Measurements from ENCODE around the gene PLXNA4. TPM values are rescaled to one million over a fixed set of nuclear protein-coding genes. Genes with fewer than 3 reads are reported as not detected.

The PLXNA4 gene
- total RNA-seq, 4 donors from 2014 or later, result 0.31 to 0.66 (median 0.43) TPM

GRCh38 chr7:132130497-132130896, 445.8 kb downstream of the PLXNA4 start:
- H3K27ac ChIP-seq, result no peak overlapping the region
- intact Hi-C loops (cut with DNase I; ENCODE audit: low total_unique reads), result no loop called here
- no peaks in the 10 kb centered on the region for H3K36me3 ChIP-seq
- DNase-seq (no peak), ATAC-seq (no peak)
- in situ Hi-C loops (cut with MboI; ENCODE audit: low sequenced_read_pairs in 4 of 4), result no loop called here
- no peaks in the 10 kb centered on the region for H3K27me3 ChIP-seq
- no peaks in the 10 kb centered on the region for H3K9me3 ChIP-seq
- TF ChIP-seq CTCF (IDR thresholded peaks at IDR 0.05 in 4 of 5, conservative IDR thresholded peaks at IDR 0.05 in 1 of 5) (no peak), POLR2A (IDR thresholded peaks at IDR 0.05) (no peak)
- H3K4me1 ChIP-seq, result peaks cover 0 to 2% of the 10 kb centered on the region in 2 donors
- H3K4me3 ChIP-seq, result no peak overlapping the region

GRCh38 chr7:132125872-132126595, 450.2 kb downstream of the PLXNA4 start:
- ATAC-seq (no peak), DNase-seq (no peak)
- H3K27ac ChIP-seq, result no peak overlapping the region
- in situ Hi-C loops (cut with MboI; ENCODE audit: low sequenced_read_pairs in 4 of 4) (no loop called here), intact Hi-C loops (cut with DNase I; ENCODE audit: low total_unique reads) (no loop called here)
- no peaks in the 10 kb centered on the region for H3K4me1 ChIP-seq
- H3K9me3 ChIP-seq, result no peaks in the 10 kb centered on the region
- H3K27me3 ChIP-seq, result no peaks in the 10 kb centered on the region
- H3K4me3 ChIP-seq, result no peak overlapping the region
- TF ChIP-seq CTCF (IDR thresholded peaks at IDR 0.05 in 4 of 5, conservative IDR thresholded peaks at IDR 0.05 in 1 of 5), result no peak
- TF ChIP-seq POLR2A (IDR thresholded peaks at IDR 0.05), result no peak
- H3K36me3 ChIP-seq, result no peaks in the 10 kb centered on the region

- Histone ChIP-seq H3K27ac (no peak overlapping the region), H3K27me3 (no peaks in the 10 kb centered on the region), H3K9me3 (no peaks in the 10 kb centered on the region), H3K4me1 (no peaks in the 10 kb centered on the region), H3K4me3 (no peak overlapping the region), H3K36me3 (no peaks in the 10 kb centered on the region)
- ATAC-seq (no peak), DNase-seq (no peak)
- intact Hi-C loops (cut with DNase I; ENCODE audit: low total_unique reads), result no loop called here
- TF ChIP-seq POLR2A (IDR thresholded peaks at IDR 0.05) (no peak), CTCF (IDR thresholded peaks at IDR 0.05 in 4 of 5, conservative IDR thresholded peaks at IDR 0.05 in 1 of 5) (no peak)
- in situ Hi-C loops (cut with MboI; ENCODE audit: low sequenced_read_pairs in 4 of 4), result no loop called here
Observed at GRCh38 chr7:132125096-132125495, 451.2 kb downstream of the PLXNA4 start.

GRCh38 chr7:132124575-132124974, 451.7 kb downstream of the PLXNA4 start:
- no peaks in the 10 kb centered on the region for H3K36me3 ChIP-seq
- in situ Hi-C loops (cut with MboI; ENCODE audit: low sequenced_read_pairs in 4 of 4), result no loop called here
- TF ChIP-seq CTCF (IDR thresholded peaks at IDR 0.05 in 4 of 5, conservative IDR thresholded peaks at IDR 0.05 in 1 of 5) (no peak), POLR2A (IDR thresholded peaks at IDR 0.05) (no peak)
- DNase-seq, result no peak
- intact Hi-C loops (cut with DNase I; ENCODE audit: low total_unique reads), result no loop called here
- H3K9me3 ChIP-seq, result no peaks in the 10 kb centered on the region
- no peaks in the 10 kb centered on the region for H3K4me1 ChIP-seq
- no peak for ATAC-seq
- no peak overlapping the region for H3K4me3 ChIP-seq
- H3K27ac ChIP-seq, result no peak overlapping the region
- no peaks in the 10 kb centered on the region for H3K27me3 ChIP-seq

- Histone ChIP-seq H3K27ac (no peak overlapping the region), H3K4me3 (no peak overlapping the region), H3K27me3 (no peaks in the 10 kb centered on the region), H3K4me1 (no peaks in the 10 kb centered on the region), H3K9me3 (no peaks in the 10 kb centered on the region), H3K36me3 (no peaks in the 10 kb centered on the region)
- in situ Hi-C loops (cut with MboI; ENCODE audit: low sequenced_read_pairs in 4 of 4), result no loop called here
- ATAC-seq (no peak), DNase-seq (no peak)
- intact Hi-C loops (cut with DNase I; ENCODE audit: low total_unique reads), result no loop called here
- TF ChIP-seq CTCF (IDR thresholded peaks at IDR 0.05 in 4 of 5, conservative IDR thresholded peaks at IDR 0.05 in 1 of 5) (no peak), POLR2A (IDR thresholded peaks at IDR 0.05) (no peak)
Observed at GRCh38 chr7:132123773-132124172, 452.5 kb downstream of the PLXNA4 start.
